GM19328 (cell line): Measurements from ENCODE around the gene KANSL1.

Experiments
- ATAC-seq: cut with Tn5 transposase; IDR thresholded peaks from one replicate; pipeline ENCODE4 v1.9.1; 2021; ENCODE audit warnings: mild to moderate bottlenecking, moderate library complexity; ENCODE audit not compliant: unreplicated experiment

The KANSL1 gene

DNA sequence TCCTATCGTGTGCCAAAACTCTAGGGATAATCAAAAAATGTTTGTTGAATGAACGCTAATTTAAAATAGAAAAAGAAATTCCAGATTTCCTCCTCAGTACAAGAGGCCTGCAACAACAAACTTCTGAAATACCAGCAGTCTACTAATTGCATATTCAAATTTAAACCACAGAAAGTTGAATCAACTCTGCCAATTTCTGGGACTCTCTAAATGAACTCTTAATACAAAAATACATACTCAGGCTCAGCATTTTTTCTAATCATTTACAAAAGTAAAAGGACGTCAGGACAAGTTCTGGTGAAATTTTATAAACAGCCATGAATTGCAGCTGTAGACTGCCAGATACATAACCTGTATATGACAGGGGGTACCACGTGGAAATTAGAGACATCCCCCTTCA lies 49.0 kb downstream of the KANSL1 start:
- no peak for ATAC-seq

DNA sequence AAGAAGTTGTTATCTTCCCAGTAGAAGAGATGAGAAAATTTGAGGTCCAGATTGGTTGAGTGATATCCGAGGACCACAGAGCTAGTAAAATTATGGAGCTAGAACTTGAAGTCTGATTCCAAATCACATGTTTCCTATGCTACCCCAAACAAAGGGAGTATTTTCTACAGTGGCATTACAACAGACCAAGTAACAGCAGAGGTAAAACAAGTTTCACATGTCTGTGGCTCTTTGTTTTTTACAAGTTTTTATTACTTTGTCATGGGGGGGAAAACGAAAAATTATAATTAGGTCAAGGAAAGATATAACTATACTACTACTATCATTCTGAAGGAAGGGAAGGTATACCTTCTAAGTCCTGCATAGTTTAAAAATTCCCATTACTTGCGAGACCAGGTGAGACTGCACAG lies 49.4 kb downstream of the KANSL1 start:
- ATAC-seq: no peak

GRCh38 chr17:46141645-46142044 lies 51.6 kb downstream of the KANSL1 start:
- no peak for ATAC-seq

GRCh38 chr17:46140645-46141197 lies 52.5 kb downstream of the KANSL1 start:
- ATAC-seq: no peak

GRCh38 chr17:46139432-46140210 lies 53.6 kb downstream of the KANSL1 start:
- no peak for ATAC-seq

GRCh38 chr17:46138473-46138872 lies 54.8 kb downstream of the KANSL1 start:
- ATAC-seq: no peak

DNA sequence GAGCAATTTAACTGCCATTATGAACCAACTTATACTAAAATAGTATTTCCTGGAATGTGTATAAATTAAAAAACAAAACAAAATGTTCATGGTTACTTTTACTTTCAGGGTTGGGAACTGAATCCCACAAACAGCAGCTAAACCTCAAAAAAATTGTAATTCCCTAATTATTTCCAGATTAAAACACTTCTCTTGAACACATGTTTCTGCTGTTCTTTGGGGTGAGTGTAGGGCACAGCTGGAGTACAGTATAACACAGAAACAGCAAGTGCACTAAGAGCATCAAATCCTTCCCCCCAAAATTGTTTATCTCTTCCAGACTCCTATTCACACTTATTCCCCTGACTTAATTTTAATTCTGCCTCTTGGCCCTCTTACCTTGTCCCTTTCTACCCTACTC lies 56.4 kb downstream of the KANSL1 start:
- no peak for ATAC-seq

DNA sequence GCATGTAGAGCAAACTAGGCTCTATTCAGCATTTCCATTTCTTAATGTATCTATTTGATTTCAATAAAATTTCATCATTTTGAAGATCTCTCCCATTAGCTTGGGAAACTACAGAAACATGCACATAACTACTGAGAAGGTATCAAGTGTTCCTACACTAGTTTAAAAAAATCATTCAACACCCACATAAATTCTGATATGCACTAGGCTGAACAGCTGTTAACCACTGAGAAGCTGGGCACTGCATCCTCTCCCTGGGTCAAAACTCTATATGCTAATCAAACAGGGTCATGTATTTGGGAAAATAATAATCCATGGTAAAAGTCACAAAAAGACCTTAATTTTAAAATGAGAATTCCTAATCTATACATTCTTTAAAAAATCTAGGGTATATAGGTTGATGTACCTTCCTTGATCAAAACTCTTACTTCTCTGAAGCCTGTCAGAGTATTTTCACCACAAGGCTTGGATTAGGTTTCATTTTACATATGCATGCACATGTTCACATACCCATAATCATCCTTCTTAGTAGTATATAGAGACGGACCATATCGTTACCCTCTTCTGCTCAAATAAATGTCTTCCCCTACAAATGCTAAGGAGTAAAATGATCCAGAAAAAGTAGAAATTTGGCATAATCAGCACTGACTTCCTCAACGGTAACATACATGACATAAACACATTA lies 57.2 kb downstream of the KANSL1 start:
- ATAC-seq: no peak

- ATAC-seq: no peak
Observed at GRCh38 chr17:46135126-46135812, 58.0 kb downstream of the KANSL1 start.

DNA sequence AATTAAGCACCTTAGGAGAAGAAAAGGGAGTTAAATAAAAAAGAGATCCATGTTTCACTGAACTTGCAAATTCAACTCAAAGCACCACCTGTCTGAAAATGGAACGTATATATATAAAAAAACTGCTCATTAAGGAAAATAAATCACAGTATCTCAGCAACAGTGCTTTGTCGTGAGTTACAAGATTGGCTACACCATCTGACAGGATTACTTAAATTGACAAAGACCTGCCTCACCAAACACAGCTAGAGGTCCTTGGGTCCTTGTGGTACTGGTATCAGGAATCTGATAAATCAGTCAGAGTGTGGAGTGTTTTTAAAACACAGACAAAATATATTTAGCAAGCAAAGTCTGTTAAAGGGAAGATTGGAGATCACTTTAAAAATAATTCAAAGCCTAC lies 63.9 kb downstream of the KANSL1 start:
- no peak for ATAC-seq

- ATAC-seq: no peak
Observed at GRCh38 chr17:46128453-46128852, 64.8 kb downstream of the KANSL1 start.

- no peak for ATAC-seq
Observed at GRCh38 chr17:46127524-46127923, 65.7 kb downstream of the KANSL1 start.

DNA sequence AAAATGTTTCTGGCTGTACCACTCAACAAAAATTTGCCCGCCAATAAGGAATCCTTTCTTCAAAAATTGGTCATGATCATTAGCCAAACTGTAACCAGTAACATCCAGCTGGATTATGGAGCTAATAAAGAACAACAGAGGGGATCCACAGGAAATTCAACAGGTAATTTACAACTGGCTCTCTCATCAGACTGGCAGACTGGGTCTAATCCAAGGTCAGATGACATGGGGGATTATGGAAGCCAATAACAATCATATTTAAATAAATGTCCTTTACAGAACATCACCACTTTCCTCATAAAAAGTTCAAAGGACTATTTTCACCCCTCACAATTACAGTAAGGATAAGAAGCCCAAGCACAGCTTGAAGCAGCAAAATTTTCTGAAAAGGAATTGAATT lies 66.4 kb downstream of the KANSL1 start:
- ATAC-seq: no peak

DNA sequence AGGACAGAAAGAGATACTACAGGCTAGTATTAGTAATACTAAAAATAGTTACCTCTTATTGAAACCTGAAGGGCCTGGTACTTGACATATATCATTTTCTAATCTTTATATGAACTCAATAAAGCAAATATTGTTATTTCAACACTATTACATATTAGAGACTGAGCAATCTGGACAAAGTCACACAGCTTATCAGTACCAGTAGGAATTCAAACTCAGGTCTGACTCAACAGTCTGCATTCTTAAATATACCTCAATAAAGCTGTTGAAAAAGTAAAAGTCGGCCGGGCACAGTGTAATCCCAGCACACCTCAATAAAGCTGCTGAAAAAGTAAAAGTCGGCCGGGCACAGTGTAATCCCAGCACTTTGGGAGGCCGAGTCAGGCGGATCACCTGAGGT lies 67.4 kb downstream of the KANSL1 start:
- ATAC-seq: no peak

- no peak for ATAC-seq
Observed at GRCh38 chr17:46124695-46125592, 68.3 kb downstream of the KANSL1 start.

DNA sequence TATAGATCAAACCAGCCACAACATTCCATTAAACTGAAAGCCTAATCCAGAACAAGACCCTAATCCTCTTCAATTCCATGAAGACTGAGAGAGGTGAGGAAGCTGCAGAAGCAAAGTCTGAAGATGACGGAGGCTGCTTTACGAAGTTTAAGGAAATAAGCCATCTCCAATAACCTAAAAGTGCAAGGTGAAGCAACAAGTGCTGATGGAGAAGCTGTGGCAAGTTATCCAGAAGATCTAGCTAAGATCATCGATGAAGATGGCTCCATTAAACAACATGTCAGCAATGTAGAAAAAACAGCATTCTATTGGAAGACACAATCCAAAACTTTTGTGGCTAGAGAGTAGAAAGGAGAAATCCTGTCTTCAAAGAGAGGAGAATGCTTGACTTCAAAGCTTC lies 69.6 kb downstream of the KANSL1 start:
- no peak for ATAC-seq

DNA sequence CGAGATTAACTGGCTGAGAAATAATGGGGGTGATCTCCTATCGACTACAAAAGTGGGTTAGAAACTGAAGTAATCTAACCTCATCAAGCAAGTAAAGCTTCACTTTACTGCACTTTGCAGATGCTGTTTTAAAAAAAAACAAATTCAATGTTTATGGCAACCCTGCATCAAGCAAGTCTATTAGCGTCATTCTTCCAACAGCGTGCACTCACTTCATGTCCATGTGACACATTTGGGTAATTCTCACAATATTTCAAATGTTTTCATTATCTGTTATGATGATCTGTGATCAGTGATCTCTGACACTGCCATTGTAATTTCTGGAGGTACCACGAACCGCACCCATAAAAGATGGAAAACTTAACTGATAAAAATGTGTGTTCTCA lies 70.8 kb downstream of the KANSL1 start:
- ATAC-seq: no peak

- no peak for ATAC-seq
Observed at GRCh38 chr17:46121841-46122485, 71.3 kb downstream of the KANSL1 start.

DNA sequence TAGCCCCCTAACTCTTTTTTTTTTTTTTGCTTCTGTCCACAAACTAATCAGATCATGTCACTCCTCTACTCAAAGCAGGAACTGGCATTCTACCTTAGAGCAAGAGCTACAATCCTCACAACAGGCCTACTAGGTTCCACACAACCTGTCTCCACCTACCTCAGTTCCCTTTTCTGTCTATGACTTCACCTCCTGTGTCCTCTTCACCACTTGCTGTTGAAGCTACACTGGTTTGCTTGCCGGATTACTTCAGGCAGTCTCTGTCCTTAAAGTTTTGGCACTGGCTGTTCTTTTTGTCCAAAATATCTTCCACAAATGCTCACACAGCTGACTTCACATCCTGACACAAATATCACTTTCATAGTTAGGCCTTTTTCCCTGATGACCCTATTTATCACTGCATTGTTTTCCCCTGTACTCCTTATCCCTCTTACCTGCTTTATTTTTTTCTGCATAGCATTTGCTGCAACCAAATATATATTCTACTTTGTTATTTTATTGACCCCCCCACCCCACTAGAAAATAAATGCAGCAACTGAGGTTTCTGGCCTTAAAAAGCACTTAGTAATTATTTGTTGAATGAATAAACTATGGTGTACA lies 72.0 kb downstream of the KANSL1 start:
- no peak for ATAC-seq

DNA sequence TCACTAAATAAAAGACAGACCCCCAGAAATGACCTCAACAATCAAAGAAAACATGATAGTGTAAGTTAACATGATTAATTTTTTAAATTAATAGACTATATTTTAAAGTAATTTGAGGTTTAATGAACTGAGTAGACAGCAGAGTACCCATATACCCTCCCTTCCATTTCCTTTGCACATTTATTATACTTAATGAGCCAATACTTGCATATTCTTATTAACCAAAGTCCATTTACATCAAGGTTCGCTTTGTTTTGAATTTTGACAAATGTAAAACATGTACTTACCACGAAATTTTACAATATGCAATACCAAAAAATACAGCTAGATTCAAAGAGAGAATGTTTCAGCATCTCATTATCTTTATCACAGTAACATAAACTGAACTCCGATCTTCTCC lies 72.7 kb downstream of the KANSL1 start:
- no peak for ATAC-seq
